Measurements from ENCODE around the gene ITGAL. TPM values are rescaled to one million over a fixed set of nuclear protein-coding genes. Genes with fewer than 3 reads are reported as not detected.

Gene ITGAL
- total and polyA plus RNA-seq, 2 of the 8 experiments (the other 6 are each of a cell fraction or from before 2014, with no cell fraction given) = not detected

GRCh38 chr16:30567160-30567990, 94.8 kb downstream of the ITGAL start:
- Histone ChIP-seq H3K4ac (replicated peaks; ENCODE audit: insufficient read length, low read depth, low read length) (no peak overlapping the region), H3K79me1 (ENCODE audit: low read depth, low read length) (no peaks in the 10 kb centered on the region), H2BK12ac (ENCODE audit: low read depth, low read length) (no peak overlapping the region), H4K5ac (ENCODE audit: insufficient read length, low read depth, low read length) (no peak overlapping the region), H3K27ac (ENCODE audit: low read depth, low read length) (no peak overlapping the region), H3K9me3 (ENCODE audit: insufficient read depth in 2 of 2, low read depth in 1 of 2, low read length in 1 of 2) (no peaks in the 10 kb centered on the region), H3K36me3 (ENCODE audit: control insufficient read depth in 2 of 4, insufficient read depth in 4 of 4, low read length in 3 of 4) (no peaks in the 10 kb centered on the region), H4K8ac (ENCODE audit: extremely low read depth, insufficient read depth, low read length) (no peak overlapping the region; the same call in 1 of the 2 replicates), H3K14ac (ENCODE audit: insufficient read length) (no peak overlapping the region), H2AFZ (ENCODE audit: low read length) (no peak overlapping the region), H2AK5ac (ENCODE audit: low read depth, low read length) (no peak overlapping the region), H3K23me2 (ENCODE audit: low read depth, low read length) (peaks cover 11% of the 10 kb centered on the region; the same call in 1 of the 2 replicates), H2BK15ac (ENCODE audit: low read length) (no peak overlapping the region), H2BK5ac (ENCODE audit: low read depth, low read length) (no peak overlapping the region), H2BK20ac (ENCODE audit: low read length) (no peak overlapping the region), H4K91ac (replicated peaks; ENCODE audit: insufficient read length, low read length) (no peak overlapping the region), H3K23ac (ENCODE audit: insufficient read length) (no peak overlapping the region), H3K9ac (replicated peaks in 1 of 4; ENCODE audit: extremely low read depth in 1 of 4, low read depth in 3 of 4, low read length in 3 of 4) (no peak overlapping the region), H3K27me3 (replicated peaks in 1 of 4; ENCODE audit: control insufficient read depth in 3 of 4, extremely low read depth in 1 of 4, insufficient read depth in 3 of 4, low read length in 3 of 4) (no peaks in the 10 kb centered on the region; a peak in 1 of 7 replicates), H3K4me3 (ENCODE audit: extremely low read depth in 1 of 4, insufficient read depth in 2 of 4, low read depth in 3 of 4, low read length in 4 of 4) (no peak overlapping the region), H3K56ac (replicated peaks; ENCODE audit: insufficient read length, low read depth, low read length) (no peak overlapping the region), H3K79me2 (ENCODE audit: control insufficient read depth in 1 of 2, insufficient read depth in 2 of 2, low read length in 2 of 2) (no peaks in the 10 kb centered on the region), H4K20me1 (replicated peaks in 1 of 2; ENCODE audit: control insufficient read depth in 1 of 2, insufficient read depth in 2 of 2, low read length in 2 of 2) (no peaks in the 10 kb centered on the region), H3K18ac (ENCODE audit: extremely low read depth, low read length) (no peak overlapping the region), H3K4me2 (ENCODE audit: insufficient read depth in 1 of 2, low read depth in 2 of 2, low read length in 2 of 2) (no peak overlapping the region), H3K4me1 (replicated peaks in 1 of 4; ENCODE audit: control insufficient read depth in 3 of 4, insufficient read depth in 4 of 4, low read length in 3 of 4) (peaks cover 0 to 9% (median 2%) of the 10 kb centered on the region in 4 experiments; a peak in 5 of 7 replicates), H2BK120ac (replicated peaks; ENCODE audit: low read depth, low read length) (no peak overlapping the region)
- WGBS, 2 experiments (ENCODE audit: extremely low coverage in 1 of 2, insufficient coverage in 1 of 2, insufficient read length in 1 of 2, insufficient replicate concordance in 2 of 2, low coverage in 1 of 2, low lambda C conversion rate in 2 of 2, missing lambda C conversion rate in 1 of 2) = 91% methylated on average over 14 of the region's 14 CpGs; no CpG with 5 or more reads in 1 of the 2 experiments
- FAIRE-seq = no peak
- DNase-seq (ENCODE audit: low read depth in 1 of 2, low spot score in 2 of 2) = no peak
- ChIA-PET POLR2A (ENCODE audit: partially characterized antibody) (interaction anchor here (1.0 to 5.0 kb wide), 6 partner anchors 9 to 43 kb away, joined by 3 to 26 read pairs (median 5); partner anchors contain the start of genes ZNF689, ZNF747, ZNF764 and ZNF785), CTCF (ENCODE audit: partially characterized antibody) (interaction anchor here (0.7 to 5.7 kb wide), 6 partner anchors 18 to 118 kb away, joined by 3 to 28 read pairs (median 7); partner anchors contain the start of genes ZNF747 and ZNF785)
- no peak for TF ChIP-seq SP4 (IDR thresholded peaks at IDR 0.05; ENCODE audit: low read length)
- TF ChIP-seq NANOG (IDR thresholded peaks at IDR 0.05; ENCODE audit: insufficient read depth, low read depth, low read length, poor library complexity, severe bottlenecking) = no peak
- TF ChIP-seq TCF12 (IDR thresholded peaks at IDR 0.05; ENCODE audit: low read depth, low read length) = no peak
- no peak for TF ChIP-seq BACH1 (IDR thresholded peaks at IDR 0.05; ENCODE audit: low read length)
- TF ChIP-seq, protein P1, sequence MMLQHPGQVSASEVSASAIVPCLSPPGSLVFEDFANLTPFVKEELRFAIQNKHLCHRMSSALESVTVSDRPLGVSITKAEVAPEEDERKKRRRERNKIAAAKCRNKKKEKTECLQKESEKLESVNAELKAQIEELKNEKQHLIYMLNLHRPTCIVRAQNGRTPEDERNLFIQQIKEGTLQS (IDR thresholded peaks at IDR 0.05; ENCODE audit: insufficient read depth, low read depth, low read length) = no peak
- no peak for TF ChIP-seq POLR2AphosphoS5 (IDR thresholded peaks at IDR 0.05; ENCODE audit: low read depth, low read length)
- TF ChIP-seq PHF8 (conservative IDR thresholded peaks at IDR 0.05; ENCODE audit: low read depth, low read length) = no peak
